NCI-H1092 (cell line): ENCODE measurements around the gene TRIM61.
"Not testable (repeated sequence)": the region's sequence is repeated elsewhere in the genome, so short reads cannot be mapped to it uniquely, and the experiment has no call there.

Experiments used
- DNase-seq: peaks from one replicate; lab custom pipeline; 2025; lab: John Stamatoyannopoulos, UW

Gene TRIM61

GRCh38 chr4:164977243-164978164, at the start of gene TRIM61:
TRIM61 (minus strand) TSS chr4:164977657; CDS start chr4:164970002, 7,655 bp downstream.
- DNase-seq = no peak

- not testable (repeated sequence) for DNase-seq
These were observed 48.3 kb upstream of the TRIM61 start for GRCh38 chr4:165025782-165026181.

- DNase-seq = not testable (repeated sequence)
These were observed 42.5 kb upstream of the TRIM61 start for GRCh38 chr4:165019995-165020394.

GRCh38 chr4:165016971-165017370, 39.5 kb upstream of the TRIM61 start:
- no peak for DNase-seq

- DNase-seq = no peak
These were observed 36.2 kb upstream of the TRIM61 start for GRCh38 chr4:165013691-165014090.

GRCh38 chr4:165011403-165011802, 33.9 kb upstream of the TRIM61 start:
- DNase-seq = no peak

- DNase-seq = no peak
These were observed 33.5 kb upstream of the TRIM61 start for GRCh38 chr4:165010991-165011390.

GRCh38 chr4:165010487-165010886, 33.0 kb upstream of the TRIM61 start:
- no peak for DNase-seq

GRCh38 chr4:165009493-165010227, 32.2 kb upstream of the TRIM61 start:
- no peak for DNase-seq

GRCh38 chr4:165006886-165007285, 29.4 kb upstream of the TRIM61 start:
- DNase-seq = no peak

- DNase-seq = no peak
These were observed 29.0 kb upstream of the TRIM61 start for GRCh38 chr4:165006456-165006855.

- DNase-seq = no peak
These were observed 28.0 kb upstream of the TRIM61 start for GRCh38 chr4:165005352-165005925.

- not testable (repeated sequence) for DNase-seq
These were observed 24.5 kb upstream of the TRIM61 start for GRCh38 chr4:165001957-165002356.

GRCh38 chr4:164998526-164999080, 21.1 kb upstream of the TRIM61 start:
- not testable (repeated sequence) for DNase-seq

GRCh38 chr4:164997941-164998340, 20.5 kb upstream of the TRIM61 start:
- DNase-seq = peak; percentile 15

GRCh38 chr4:164997324-164997723, 19.9 kb upstream of the TRIM61 start:
- no peak for DNase-seq

- not testable (repeated sequence) for DNase-seq
These were observed 18.7 kb upstream of the TRIM61 start for GRCh38 chr4:164996123-164996522.

- DNase-seq = not testable (repeated sequence)
These were observed 13.3 kb upstream of the TRIM61 start for GRCh38 chr4:164990786-164991185.

- no peak for DNase-seq
These were observed 12.0 kb upstream of the TRIM61 start for GRCh38 chr4:164989471-164989870.

- not testable (repeated sequence) for DNase-seq
These were observed 5.5 kb downstream of the TRIM61 start for GRCh38 chr4:164971929-164972328.

- DNase-seq = no peak
These were observed 17.6 kb downstream of the TRIM61 start for GRCh38 chr4:164959896-164960295.

- not testable (repeated sequence) for DNase-seq
These were observed 18.0 kb downstream of the TRIM61 start for GRCh38 chr4:164959421-164959820.
